NCI-H510A treated with DMSO at 0.1 percent for 48 hours (cell line): ENCODE results near the gene ERCC4.

Experiments
- DNase-seq: peaks from one replicate; lab custom pipeline; 2025; lab: John Stamatoyannopoulos, UW

Gene ERCC4

GRCh38 chr16:13911306-13911705, 8.6 kb upstream of the ERCC4 start:
- DNase-seq = no peak

- no peak for DNase-seq
Measured at GRCh38 chr16:13911871-13912270, 8.1 kb upstream of the ERCC4 start.

- DNase-seq = no peak
Measured at GRCh38 chr16:13912891-13913290, 7.1 kb upstream of the ERCC4 start.

GRCh38 chr16:13913374-13914292, 6.3 kb upstream of the ERCC4 start:
- no peak for DNase-seq

GRCh38 chr16:13915033-13915635, 4.8 kb upstream of the ERCC4 start:
- no peak for DNase-seq

- peak; percentile 80 for DNase-seq
Measured at GRCh38 chr16:13919330-13919682, 648 bp upstream of the ERCC4 start.

GRCh38 chr16:13920510-13920818, 510 bp downstream of the ERCC4 start:
- no peak for DNase-seq

- no peak for DNase-seq
Measured at GRCh38 chr16:13921328-13921727, 1.4 kb downstream of the ERCC4 start.

- DNase-seq = peak; percentile 84
Measured at GRCh38 chr16:13923703-13924298, 3.8 kb downstream of the ERCC4 start.

GRCh38 chr16:13926464-13926863, 6.5 kb downstream of the ERCC4 start:
- DNase-seq = no peak

- DNase-seq = no peak
Measured at GRCh38 chr16:13926891-13927290, 6.9 kb downstream of the ERCC4 start.

GRCh38 chr16:13928646-13929045, 8.7 kb downstream of the ERCC4 start:
- no peak for DNase-seq

GRCh38 chr16:13931845-13932244, 11.9 kb downstream of the ERCC4 start:
- no peak for DNase-seq

- DNase-seq = no peak
Measured at GRCh38 chr16:13935408-13935807, 15.5 kb downstream of the ERCC4 start.

- DNase-seq = no peak
Measured at GRCh38 chr16:13936155-13936554, 16.2 kb downstream of the ERCC4 start.

- no peak for DNase-seq
Measured at GRCh38 chr16:13936596-13937081, 16.7 kb downstream of the ERCC4 start.

- no peak for DNase-seq
Measured at GRCh38 chr16:13937411-13937810, 17.5 kb downstream of the ERCC4 start.

GRCh38 chr16:13938480-13938879, 18.5 kb downstream of the ERCC4 start:
- no peak for DNase-seq

GRCh38 chr16:13939821-13940220, 19.9 kb downstream of the ERCC4 start:
- no peak for DNase-seq

- no peak for DNase-seq
Measured at GRCh38 chr16:13940397-13940933, 20.5 kb downstream of the ERCC4 start.

GRCh38 chr16:13944816-13945215, 24.9 kb downstream of the ERCC4 start:
- no peak for DNase-seq

GRCh38 chr16:13945744-13946485, 26.0 kb downstream of the ERCC4 start:
- no peak for DNase-seq
